GM21528 (cell line): ENCODE data around the gene MLLT6.

Experiments used
- ATAC-seq: cut with Tn5 transposase; IDR thresholded peaks from one replicate; pipeline ENCODE4 v1.9.1; 2021; ENCODE audit warnings: mild to moderate bottlenecking, moderate library complexity; ENCODE audit not compliant: unreplicated experiment, low FRiP score

The MLLT6 gene

DNA sequence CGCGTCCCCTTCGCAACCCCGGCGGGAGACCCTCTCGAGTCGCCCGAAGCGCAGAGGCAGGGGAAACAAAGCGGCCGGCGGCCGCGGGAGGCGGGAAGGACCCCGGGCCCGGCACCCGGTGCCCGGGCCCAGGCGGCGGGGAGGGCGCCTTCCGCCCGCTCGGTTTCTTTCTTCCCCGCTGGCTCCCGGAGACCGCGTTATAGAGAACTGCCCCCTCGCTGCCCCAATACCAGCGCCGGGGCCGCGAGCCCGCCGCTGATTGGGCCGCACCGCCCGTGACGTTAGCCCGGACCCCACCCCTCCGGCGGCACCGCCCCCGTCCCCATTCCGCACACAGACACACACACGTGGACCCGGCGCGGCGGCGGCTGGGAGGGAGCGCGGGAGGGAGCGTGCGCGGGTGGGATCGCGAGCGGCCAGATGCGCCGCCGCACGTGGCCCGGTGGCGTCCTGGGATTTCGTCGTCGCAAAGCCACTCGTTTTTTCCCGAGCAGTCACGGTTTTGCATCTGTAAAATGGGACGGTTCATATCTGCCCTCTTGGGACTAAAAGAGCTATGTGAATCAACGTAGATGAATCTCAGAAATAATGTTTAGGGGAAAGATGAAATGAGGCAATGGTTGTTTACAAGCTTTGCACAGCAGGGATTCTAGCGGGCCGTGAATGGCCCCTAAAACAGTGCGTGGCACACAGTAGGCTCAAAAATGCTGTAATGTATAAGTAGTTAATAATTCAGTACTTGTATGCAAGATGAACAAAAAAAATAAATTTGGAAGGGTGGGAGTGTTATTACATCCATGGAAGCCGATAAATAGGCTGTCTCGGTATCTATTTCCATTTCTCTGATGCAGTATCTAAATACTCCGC is 30.1 kb upstream of the MLLT6 start, which contains the start of gene EPOP:
TSS of gene EPOP (minus strand) at position 209 of the 867 bp plus-strand sequence. CDS start 462 bp downstream, outside the sequence.
- peak; percentile 57 for ATAC-seq

DNA sequence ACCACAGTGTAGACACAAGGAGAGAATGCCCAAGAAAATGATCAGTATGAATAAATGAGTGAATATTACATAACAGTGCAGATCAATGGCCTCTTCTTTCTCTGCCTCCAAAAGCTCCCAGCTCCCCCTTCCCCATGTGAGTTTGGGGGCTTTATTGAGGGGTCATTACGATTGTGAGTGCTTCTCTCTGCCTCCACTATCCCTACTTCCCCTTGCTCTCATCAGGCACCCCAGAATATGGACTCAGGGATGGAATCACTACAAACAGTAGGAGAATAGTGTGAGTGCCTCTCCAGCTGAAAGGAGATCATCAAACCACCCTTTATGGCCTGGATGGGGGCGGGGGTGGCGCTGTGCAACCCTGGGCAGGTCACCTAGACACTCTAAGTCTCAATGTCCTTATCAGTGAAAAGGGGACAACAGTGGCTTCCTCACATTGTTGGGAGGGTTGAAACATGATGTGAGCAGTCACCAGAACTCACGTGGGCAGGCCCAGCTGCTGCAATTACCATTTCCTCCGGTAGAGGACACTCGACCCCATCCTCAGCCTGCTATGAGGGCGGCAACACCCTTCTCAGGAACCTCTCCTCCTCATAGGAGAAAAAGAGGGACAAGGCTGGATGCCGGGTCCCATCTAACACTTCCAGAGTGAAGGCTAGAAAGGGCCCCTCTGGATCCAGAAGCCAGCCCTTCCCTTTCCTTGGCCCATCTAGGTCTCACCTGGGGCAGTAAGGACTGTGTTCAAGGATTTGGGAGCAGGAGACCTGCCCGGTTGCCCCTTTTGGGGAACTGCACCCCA is 28.2 kb upstream of the MLLT6 start:
- no peak for ATAC-seq

DNA sequence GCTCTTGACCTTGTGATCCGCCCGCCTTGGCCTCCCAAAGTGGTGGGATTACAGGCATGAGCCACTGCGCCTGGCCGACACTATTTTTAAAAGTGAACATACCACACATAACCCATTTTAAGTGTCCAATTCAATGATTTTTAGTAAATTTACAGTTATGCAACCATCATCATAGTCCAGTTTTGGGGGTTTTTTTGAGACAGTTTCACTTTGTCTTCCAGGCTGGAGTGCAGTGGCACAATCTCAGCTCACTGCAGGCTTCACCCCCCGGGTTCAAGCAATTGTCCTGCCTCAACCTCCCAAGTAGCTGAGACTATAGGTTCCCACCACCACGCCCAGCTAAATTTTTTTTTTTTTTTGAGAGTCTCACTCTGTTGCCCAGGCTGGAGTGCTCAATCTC is 27.3 kb upstream of the MLLT6 start:
- ATAC-seq: no peak

DNA sequence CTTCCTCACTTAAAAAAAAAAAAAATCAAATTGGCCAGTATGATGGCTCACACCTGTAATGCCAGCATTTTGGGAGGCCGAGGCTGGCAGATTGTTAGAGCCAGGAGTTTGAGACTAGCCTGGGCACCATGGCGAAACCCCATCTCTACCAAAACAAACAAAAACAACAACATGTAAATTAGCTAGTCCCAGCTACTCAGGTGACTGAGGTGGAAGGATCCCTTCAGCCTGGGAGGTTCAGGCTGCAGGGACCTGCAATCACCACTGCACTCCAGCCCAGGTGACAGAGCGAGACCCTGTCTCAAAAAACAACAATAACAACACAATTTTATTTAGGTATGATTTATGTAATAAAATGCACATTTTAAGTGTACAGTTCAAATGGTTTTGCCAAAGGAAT is 24.0 kb upstream of the MLLT6 start:
- no peak for ATAC-seq

DNA sequence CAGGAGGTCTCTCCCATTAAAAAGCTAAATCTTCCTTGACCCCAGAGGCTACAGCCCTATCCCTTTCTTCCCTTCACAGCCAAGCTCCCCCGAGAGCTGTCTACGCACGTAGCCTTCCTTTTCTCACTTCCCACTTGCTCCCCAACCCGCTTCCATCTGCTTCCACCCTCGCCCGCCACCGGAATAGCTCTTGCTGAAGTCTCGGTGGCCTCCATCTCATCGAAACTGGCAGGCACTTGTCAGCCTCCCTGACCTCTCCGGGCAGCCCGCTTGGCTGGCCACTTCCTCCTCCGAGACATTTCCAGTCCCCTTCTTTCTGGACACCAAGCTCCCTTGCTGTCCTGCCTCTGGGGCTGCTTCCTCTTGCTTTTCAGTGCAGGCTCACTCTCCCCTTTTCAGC is 19.6 kb upstream of the MLLT6 start:
- ATAC-seq: no peak

DNA sequence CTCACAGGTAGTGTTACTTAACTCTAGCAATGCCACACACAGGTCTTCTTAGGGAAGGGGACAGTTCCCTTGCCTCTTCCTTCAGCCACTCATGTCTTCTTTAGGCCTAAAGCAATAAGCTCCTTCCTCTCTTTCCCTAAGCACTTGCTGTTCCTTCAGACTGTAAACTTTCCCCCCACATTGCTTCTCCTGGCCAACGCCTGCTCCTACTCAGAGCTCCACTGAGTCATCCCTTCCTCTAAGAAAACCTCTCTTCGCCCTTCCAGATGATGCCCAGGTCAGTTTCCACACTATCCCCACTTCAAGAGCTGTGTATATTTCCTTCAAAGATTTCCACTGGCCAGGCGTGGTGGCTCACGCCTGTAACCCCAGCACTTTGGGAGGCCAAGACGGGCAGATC is 17.8 kb upstream of the MLLT6 start:
- ATAC-seq: no peak

DNA sequence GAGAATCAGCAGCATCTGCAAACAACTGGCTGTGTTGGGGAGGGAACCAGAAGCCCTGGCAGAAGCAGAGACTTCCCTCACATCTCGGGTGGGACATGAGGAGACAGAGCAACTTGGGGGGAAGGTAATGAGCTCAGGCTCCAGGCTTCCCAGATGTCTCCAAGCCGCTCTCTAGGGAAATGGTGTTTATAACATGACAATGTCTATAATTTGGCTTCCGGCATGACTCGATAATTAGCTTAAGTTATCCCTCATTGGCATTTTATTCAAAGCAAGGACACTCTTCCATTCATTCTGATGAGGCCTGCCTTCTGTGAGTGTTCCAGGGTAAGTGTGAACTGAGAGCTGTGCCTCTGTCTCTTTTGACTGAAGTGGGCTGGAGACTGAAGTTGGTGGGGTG is 14.7 kb upstream of the MLLT6 start:
- no peak for ATAC-seq

DNA sequence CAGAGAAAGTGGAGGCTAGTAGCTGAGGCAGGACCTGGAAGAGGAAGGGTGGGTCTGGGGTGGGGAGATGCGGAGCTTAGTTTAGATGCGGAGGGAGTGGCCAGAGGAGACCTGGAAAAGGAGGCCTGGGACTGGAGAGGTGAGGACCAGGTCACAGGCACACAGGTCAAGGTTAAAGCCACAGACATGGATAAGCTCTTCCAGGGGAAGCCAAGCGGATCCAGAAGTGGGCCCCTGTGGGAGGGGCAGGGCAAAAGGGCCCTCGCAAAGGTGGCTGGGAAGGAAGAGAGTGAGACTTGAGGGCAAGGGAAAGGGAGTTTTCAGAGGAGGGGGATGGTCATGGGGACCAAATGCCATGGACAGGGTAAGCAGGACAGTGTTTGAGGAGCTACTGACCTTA is 13.9 kb upstream of the MLLT6 start:
- no peak for ATAC-seq

DNA sequence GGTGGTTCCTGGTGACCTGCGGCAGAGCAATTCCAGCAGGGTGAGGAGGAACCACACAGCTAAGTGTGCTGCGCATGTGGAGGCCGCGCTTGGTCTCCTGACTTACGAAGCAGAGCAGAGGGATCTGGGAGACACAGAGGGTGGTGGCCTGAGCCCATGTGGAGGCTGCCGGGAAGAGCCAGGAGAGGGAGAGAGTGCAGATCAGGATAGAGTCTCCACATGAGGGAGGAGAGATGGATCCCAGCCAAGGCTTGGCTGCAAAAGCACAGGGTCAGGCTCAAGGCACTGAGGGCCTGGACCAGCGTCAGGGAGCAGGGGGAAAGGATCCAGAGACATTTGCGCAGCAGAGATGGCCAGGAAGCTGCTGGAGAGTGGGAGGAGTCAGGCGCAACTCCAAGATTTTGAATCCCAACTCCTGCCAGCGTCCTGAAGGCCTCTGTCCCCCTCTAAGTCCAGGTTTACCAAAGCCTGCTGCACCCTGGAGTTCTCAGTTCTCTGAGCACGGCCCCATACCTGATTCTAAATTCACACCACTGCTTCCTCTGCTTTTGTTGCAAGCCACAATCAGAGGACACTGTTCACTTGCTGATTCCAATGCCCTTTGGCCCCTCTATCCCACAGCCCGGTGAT is 11.3 kb upstream of the MLLT6 start:
- no peak for ATAC-seq

DNA sequence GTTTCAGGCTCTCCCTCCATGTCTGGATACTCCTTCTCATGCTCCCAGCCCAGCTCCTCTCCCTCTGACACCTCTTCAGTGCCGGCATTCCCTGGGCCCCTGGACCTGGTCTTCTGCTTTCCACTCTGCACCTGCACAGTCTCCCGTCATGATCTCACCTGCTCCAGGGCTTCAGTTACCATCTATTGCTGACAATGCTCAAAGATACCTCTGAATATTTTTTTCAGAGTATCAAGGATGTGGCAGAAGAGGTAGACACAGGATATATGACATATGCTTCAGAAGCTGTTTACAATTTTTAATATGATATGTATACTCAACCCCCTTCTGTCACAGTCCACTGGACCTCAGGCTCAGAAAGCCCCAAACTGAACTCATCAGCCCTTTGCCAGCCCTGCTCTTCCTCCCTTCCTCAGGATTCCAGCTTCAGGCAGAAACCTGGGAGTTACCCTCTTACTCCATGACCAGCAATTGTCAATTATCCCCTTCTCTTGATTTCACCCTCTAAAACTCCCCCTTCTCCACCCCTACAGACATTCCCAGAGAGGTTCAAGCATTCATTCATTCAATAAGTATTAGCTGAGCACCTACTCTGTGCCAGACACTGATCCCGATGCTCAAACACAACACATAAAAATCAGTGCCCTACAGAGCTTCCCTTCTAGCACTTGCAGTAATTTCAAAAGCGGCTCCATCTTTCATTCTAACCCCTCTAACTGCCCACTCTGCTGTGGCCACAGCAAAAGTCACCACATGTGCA is 7.8 kb upstream of the MLLT6 start:
- ATAC-seq: no peak

DNA sequence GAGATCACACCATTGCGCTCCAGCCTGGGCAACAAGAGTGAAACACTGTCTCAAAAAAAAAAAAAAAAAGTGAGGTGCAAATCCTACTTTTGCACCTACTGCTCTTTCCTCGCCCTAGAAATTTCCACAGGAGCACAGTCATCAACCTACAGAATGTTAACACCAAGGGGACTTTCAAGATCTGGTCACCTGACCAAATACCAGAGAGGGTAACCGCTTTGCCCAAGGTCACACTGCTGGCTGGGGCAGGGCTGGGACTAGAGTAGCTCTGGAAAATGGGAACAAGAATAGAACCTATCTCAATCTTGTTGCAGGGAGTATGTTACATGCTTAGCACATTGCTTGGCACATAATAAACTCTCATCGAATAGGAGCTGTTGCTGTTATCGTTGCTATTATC is 6.3 kb upstream of the MLLT6 start:
- no peak for ATAC-seq

DNA sequence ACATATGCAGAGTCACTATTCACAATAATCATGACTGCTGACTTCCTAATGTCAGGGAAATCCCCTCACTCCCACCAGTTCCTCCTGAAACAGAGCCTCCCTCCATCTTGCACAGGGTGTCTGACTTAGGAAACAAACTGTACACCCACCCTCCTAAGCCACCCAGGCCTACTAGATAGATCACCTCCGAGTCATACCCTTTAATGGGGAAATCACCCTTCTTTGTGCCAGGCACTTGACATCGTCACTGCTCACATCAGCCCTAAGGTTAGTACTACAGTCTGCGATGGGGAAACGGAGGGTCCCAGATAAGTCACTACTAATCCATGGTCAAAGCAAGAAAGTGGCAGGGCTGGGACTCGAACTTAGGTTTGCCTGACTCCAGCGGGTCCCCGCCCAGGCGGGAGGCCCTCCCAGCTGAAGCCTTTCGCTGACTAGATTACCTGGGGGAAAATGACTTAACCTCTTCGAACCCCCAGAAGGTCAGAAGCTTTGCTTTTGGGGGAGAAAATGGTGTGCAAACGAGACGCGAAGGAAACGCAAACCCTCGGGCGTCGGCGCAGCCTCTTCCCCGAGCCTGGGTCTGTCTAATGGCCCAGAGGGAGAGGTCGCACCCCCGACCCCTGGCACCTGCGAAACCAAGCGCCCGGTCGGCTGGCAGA is 3.4 kb upstream of the MLLT6 start:
- ATAC-seq: peak; percentile 23

DNA sequence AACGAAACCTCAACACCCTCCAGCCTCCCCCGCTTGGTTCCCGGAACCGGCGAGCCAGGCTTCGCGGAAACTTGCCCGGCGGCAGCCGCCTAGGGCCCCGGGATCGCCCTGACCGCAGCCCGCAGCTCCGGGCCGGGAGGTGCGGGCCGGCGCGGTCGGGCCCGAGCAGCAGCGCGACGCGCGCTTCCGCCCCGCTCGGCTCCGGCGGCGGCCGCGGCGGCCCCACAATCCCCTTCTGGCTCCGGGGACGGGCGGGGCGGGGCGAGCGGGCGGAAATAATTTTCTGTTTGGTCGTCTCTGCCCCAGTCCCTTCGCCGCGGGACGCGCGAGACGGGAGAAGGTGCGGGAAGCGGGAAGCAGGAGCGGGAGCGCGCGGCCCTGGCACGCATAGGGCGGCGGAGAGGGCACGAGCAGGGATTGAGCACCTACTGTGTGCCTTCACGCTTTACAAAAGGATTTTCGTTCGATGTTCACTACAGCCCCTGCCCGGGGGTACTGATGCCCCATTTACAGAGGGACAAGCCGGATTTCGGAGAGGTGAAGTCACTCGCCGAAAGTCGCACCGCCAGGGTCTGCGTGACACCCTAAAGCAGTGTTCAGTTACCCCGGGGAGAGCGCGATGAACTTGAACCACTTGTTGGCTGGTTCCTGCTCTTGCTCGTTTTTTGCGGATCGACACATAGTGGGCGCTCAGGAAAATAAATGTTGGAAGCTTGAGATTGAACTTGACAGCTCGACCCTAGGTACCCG is 2.7 kb upstream of the MLLT6 start:
- ATAC-seq: peak; percentile 24

DNA sequence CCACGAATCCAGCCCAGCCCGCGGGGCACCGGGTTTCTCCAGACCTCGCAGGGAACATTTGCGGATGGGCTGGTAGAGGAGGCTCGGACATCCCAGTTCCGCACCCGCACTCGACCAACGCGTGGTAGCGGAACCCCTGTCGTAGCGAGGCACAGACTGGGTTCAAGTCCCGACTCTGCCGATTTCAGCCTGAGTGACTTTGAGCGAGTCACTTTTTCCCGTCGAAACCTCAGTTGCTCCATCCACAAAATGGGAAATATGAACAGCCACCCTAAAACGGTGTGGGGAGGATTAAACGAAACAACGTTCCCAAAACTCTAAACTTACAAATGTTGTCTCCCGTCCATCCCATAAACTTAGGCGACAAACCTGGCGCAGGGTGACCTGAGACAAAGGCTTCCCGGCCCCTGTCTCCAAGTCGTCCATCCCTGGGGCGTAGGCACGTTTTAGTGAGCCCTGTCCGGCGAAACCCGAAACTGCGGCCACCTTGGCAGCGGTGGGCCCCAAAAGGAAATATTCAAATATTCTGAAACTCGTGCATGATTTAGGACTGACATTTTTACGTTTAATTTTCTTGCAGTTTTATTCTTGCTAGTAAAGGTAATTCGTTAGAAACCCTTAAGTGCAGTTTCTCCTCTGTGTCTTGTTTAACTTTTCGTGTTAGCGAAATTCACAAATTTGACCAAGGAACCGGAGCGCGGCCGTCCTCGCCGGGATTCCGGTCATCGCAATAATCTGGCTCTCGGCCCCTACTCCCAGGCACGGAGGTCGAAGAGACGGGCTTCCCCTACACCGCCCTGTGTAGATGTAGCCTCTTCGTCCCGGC is 1.9 kb upstream of the MLLT6 start:
- no peak for ATAC-seq

DNA sequence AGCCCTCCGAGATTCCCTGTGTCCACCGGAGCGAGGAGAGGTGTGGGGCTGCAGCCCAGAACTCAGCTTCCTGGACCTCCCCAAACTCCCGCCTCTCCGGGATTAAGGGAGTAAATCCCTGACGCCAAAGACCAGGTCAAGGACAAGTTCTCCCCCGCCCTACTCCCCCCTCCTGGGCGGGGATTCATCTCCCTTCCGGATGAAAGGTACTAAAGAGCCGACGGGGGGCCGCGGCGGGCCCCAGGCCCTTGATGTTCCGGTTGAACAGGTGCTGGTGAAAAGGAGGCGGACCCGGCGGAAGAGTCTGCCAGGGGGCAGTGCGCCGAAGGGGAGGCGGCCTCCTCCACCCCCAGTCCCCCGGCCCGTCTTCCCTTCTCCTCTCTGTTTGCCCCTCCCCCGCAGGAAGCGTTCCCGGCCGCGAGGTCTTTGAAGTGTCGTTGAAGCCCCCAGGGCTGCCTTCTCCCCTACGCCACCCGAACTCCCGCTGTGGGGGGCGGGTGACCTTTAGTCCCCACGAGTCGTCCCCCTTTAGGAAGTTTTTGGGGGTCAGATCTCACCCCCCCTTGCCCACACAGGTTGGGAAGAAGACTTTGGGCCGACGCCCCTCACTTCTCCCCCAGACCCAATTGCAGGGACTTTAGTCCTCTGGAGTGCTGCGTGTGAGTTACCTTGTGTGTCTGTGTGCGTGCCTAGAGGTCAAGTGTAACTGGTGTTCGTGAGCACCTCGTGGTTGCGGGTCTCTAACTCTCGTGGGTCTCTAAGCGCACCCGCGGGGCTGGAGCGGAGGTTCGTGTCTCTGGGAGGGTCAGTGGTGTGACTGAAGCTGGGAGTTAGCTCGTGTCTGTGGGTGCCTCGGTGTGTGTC is 1.1 kb upstream of the MLLT6 start:
- ATAC-seq: no peak

DNA sequence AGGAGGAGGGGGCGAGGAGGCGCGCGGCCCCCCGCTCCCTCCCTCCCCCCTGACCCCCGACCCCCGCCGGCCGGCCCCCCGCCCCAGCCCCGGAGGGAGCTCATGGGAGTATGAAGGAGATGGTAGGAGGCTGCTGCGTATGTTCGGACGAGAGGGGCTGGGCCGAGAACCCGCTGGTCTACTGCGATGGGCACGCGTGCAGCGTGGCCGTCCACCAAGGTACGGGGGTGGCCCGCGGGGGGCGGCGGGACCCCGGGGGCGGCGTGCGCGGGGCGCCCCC is 390 bp downstream of the MLLT6 start:
- no peak for ATAC-seq

DNA sequence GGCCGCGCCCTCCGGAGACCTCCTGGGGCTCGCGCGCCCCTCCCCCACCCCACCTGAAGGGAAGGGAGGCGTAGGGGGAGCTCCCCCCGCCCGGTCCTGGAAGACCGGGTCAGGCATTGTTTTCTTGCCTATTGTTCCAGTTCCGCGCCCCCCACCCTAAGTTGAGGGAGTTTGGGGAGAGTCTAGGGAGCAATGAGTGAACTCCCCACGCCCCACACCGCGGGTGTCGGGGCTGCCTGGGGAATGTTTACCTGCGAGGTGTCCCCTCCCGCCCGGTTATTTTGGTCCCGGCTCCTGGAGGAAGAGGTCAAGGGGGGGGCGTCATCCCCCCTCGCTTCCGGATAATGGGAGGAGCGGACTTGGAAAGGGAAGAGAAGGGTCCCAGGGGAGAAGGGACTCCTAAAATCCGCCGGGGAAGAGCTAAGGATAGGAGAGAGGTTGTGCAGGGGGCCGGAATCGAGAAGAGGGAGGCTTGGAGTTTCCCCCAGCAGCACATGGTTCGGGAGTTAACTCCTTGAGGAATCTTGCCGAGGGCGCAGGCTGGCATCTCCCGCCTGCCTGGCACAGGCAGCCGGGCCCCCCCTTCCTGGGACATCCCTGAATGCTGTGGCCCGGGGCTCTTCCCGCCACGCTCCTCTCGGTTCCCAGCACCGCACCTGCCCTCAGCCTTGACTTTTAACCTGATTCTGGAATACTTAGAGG is 881 bp downstream of the MLLT6 start:
- ATAC-seq: no peak
